Measurements from ENCODE around the gene MLC1.

Gene MLC1

DNA sequence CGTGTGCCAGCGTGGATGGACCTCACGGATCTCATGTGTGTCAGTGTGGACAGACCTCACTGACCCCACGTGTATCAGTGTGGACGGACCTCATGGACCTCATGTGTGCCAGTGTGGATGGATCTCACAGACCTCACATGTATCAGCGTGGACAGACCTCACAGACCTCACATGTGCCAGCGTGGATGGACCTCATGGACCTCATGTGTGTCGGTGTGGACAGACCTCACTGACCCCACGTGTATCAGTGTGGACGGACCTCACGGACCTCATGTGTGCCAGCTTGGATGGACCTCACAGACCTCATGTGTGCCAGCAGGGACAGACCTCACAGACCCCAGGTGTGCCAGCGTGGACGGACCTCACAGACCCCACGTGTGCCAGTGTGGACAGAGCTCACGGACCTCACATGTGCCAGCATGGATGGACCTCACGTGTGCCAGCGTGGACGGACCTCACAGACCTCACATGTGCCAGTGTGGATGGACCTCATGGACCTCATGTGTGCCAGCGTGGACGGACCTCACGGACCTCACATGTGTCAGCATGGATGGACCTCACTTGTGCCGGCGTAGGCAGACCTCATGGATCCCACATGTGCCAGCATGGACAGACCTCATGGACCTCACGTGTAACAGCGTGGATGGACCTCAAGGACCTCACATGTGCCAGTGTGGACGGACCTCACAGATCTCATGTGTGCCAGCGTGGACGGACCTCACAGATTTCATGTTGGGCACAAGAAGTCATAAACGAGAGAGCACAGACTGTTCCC, 45.4 kb downstream of the MLC1 start:
- in situ Hi-C loops (cut with MboI; ENCODE audit: low sequenced_read_pairs): no loop called here

- in situ Hi-C loops (cut with MboI; ENCODE audit: low sequenced_read_pairs): no loop called here
These were observed 49.1 kb downstream of the MLC1 start for GRCh38 chr22:50035976-50036724.

- in situ Hi-C loops (cut with MboI; ENCODE audit: low sequenced_read_pairs): no loop called here
These were observed 49.9 kb downstream of the MLC1 start for GRCh38 chr22:50035131-50035881.

DNA sequence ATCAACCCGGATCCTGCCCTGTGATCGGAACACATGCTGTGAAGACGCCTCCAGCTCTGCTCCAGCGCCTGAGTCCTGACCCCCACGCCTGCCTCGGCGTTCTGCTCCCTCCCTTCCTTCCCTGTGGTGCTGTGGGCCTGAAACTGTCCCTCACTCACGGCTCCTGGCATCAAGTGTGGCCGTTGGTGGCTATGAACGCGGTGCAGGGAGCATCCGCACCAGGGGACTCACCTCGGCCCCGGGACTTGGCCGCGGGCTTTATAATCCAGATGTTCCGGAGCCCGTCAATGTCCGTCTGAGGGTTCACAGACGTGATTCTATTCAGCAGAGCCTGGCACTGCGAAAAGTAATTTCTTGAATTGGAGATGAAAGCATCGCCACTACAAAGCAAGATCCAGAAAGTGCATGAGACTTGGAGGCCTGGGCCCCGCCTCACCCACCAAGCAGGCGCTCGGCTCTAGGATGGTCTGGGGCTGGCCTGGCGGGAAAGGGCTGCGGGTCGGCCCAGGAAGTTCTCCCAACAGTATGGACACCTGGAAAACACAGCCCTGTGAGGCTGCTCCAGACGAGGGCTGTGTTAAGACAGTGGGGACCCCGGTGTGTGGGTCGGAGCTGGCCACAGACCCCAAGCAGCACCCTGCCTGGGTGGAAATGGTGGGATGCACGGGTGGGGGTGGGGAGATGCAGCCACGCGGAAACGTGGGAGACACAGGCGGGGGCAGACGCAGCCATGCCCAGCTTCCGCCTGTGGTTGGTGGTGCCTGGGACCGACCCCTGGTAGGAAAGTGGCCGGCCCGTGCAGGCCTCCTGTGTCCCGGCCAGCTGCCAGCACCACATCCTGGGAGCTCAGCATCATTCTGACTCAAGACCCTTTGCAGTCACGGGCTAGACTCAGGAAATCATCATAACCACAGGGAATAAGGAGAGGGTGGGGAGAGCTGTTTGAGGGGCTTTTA, 50.8 kb downstream of the MLC1 start:
- in situ Hi-C loops (cut with MboI; ENCODE audit: low sequenced_read_pairs): no loop called here

DNA sequence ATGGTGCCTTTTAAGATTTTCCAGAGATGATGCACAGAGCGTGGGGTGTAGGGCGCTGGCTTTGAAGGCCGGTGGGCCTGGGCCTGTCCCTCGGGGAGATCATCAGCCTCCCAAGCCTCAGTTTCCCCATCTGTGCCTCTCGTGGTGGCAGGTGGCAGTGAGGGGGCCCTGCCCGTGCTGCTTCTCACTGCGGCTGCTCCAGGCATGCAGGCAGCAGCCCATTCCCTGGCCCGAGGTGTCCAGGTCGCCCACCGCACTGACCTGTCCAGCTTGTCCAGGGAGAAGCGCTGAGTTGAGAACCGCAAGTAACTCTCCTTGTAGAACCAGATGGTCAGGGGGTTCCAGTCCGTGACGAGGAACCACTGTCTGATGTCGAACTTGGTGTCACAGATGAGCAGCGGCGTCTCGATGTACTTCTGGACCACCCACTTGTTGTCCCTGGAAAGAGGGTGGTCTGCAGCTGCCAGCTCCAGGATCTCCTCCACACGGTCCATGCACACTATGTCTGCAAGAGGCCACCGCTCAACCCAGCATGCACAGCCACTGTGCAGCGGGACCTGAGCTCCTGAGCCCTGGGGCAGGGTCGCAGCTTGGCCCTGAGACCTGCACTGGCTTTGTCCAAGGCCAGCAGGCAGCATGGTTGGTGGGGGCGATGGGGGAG, 52.2 kb downstream of the MLC1 start:
- in situ Hi-C loops (cut with MboI; ENCODE audit: low sequenced_read_pairs): no loop called here

DNA sequence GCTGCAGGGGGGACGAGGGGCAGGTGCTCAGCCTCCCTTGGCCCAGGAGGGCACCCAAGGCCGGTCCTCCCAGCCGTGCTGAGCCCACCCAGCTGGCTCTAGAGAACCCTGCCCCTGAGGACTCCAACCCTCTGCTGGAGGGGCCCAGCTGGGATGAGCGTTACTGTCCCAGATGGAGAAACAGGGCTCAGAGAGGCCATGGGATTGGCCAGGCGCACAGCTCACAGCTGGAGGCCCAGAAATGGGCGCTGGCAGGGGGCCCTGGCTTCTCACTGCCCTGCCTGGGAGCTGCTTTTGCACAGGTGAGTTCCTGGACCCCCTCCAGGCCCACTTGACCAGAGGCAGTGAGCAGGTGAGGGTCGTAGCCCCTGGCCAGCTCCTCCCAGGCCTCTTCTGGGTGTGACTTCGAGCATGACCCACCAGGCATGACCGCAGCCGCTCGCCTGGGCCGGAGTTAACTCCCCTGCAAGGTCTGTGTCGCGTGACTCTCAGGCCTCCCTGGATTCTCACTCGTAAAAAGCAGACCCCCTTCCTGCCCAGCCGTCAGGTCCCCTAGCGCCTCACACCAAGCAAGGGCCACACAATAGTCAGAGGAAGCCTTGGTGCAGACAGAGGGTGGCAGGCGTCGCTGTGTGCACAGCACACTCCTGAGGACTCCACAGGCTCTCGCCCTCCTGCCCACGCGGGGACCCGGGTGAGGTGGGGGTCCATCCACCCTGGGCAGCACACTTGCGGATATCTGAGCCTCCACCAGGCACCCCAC, 52.9 kb downstream of the MLC1 start:
- in situ Hi-C loops (cut with MboI; ENCODE audit: low sequenced_read_pairs): no loop called here

- in situ Hi-C loops (cut with MboI; ENCODE audit: low sequenced_read_pairs): no loop called here
These were observed 53.8 kb downstream of the MLC1 start for GRCh38 chr22:50031189-50032091.

GRCh38 chr22:50030297-50031188, 54.7 kb downstream of the MLC1 start:
- in situ Hi-C loops (cut with MboI; ENCODE audit: low sequenced_read_pairs): no loop called here

GRCh38 chr22:50027639-50028537, 57.3 kb downstream of the MLC1 start:
- in situ Hi-C loops (cut with MboI; ENCODE audit: low sequenced_read_pairs): no loop called here

- in situ Hi-C loops (cut with MboI; ENCODE audit: low sequenced_read_pairs): no loop called here
These were observed 59.2 kb downstream of the MLC1 start for GRCh38 chr22:50025993-50026392.

DNA sequence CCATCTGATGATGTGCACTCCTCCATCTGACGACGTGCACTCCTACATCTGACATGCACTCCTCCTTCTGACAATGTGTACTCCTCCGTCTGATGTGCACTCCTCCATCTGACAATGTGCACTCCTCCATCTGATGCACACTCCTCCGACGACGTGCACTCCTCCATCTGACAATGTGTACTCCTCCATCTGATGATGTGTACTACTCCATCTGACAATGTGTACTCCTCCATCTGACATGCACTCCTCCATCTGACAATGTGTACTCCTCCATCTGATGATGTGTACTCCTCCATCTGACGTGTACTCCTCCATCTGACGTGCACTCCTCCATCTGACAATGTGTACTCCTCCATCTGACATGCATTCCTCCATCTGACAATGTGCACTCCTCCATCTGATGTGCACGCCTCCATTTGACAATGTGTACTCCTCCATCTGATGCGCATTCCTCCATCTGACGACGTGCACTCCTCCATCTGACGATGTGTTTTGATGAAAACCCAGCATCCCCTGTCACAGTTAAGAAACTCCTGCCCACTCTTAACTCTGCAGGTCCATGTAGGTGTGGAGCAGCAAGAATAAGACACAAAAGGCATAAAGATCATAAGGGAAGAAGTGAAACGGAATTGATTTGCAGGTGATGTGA, 62.9 kb downstream of the MLC1 start:
- in situ Hi-C loops (cut with MboI; ENCODE audit: low sequenced_read_pairs): no loop called here

DNA sequence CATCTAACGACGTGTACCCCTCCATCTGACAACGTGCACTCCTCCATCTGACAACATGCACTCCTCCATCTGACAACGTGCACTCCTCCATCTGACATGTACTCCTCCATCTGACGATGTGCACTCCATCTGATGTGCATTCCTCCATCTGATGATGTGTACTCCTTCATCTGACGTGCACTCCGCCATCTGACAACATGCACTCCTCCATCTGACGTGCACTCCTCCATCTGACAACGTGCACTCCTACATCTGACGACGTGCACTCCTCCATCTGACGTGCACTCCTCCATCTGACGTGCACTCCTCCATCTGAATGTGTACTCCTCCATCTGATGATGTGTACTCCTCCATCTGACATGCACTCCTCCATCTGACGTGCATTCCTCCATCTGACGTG, 64.6 kb downstream of the MLC1 start:
- in situ Hi-C loops (cut with MboI; ENCODE audit: low sequenced_read_pairs): no loop called here

DNA sequence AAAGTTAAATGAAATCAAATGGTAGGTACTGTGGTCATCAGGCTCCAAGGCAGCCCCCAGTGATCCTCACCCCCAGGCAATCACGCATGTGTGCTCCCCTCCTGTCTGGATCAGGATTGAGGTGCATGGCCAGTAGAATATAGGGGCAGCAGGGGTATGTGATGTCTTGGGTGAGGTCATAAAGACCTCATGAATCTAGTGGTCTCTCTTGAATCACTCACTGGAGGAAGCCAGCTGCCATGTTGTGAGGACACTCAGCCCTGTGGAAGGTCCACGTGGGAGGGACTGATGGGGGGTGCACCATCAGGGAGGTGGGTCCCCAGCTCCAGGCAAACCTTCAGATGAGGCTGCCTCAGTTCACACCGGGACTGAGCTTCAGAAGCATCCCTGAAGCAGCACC, 65.9 kb downstream of the MLC1 start:
- in situ Hi-C loops (cut with MboI; ENCODE audit: low sequenced_read_pairs): no loop called here

DNA sequence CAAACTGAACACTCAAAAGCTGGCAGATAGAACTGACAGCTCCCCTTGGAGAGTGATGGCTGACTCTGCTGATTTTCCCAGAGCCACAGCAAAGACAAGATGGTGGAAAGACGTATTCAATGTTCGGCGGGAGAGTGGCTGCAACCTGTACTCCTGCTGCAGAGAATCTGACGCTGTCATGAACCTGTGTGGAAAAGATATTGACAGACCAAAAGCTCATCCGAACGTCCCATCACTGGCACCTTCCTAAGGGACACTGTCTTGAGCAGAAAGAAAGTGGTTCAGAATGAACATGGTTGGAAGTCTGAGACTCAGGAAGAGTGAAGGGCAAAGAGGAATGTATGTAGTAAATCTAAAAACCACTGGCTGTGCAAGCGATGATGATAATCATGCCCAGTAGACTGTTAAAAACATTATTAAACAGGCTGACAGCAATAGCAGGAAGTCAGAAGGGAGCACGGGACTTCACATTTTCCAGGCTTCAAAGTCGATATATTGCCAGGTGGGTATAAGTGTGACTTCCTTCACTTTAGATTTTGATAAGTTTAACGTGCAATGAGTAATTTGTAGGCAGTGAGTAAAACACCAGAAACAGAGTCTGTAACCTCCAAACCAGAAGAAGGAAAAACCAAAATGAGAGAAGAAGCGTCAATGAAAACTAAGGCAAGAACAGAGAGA, 66.5 kb downstream of the MLC1 start:
- in situ Hi-C loops (cut with MboI; ENCODE audit: low sequenced_read_pairs): no loop called here

GRCh38 chr22:50017701-50018224, 67.5 kb downstream of the MLC1 start:
- in situ Hi-C loops (cut with MboI; ENCODE audit: low sequenced_read_pairs): no loop called here
